Fibroblast of lung (primary cell): ENCODE measurements around the gene DPYSL3. TPM values are rescaled to one million over a fixed set of nuclear protein-coding genes. Genes with fewer than 3 reads are reported as not detected.
A peak's percentile ranks its signal among the peaks of the same experiment; 100 is the strongest.

Experiments used
- DNase-seq, 2 donors: peaks; one replicate each; pipeline versions ENCODE4 v3.0.0 to v3.0.0-alpha.2; 2010; ENCODE audit warnings: low read depth in 2 of 2
- H2AFZ ChIP-seq: 2 replicates; pipeline ENCODE4 v1.5.1; 2012; ENCODE audit warnings: low read length, control low read depth, inconsistent platforms
- H3K27ac ChIP-seq: 2 replicates; pipeline ENCODE4 v1.5.1; 2011; ENCODE audit warnings: low read length, control low read depth; ENCODE audit not compliant: insufficient read depth
- H3K27me3 ChIP-seq: 2 replicates; pipeline ENCODE4 v1.5.1; 2011; ENCODE audit warnings: mild to moderate bottlenecking, low read length; ENCODE audit not compliant: control insufficient read depth, insufficient read depth
- H3K36me3 ChIP-seq: 2 replicates; pipeline ENCODE4 v1.5.1; 2011; ENCODE audit warnings: low read length; ENCODE audit not compliant: control insufficient read depth, insufficient read depth
- H3K4me1 ChIP-seq: 2 replicates; pipeline ENCODE4 v1.5.1; 2011; ENCODE audit warnings: low read length; ENCODE audit not compliant: control insufficient read depth, insufficient read depth; ENCODE audit errors: extremely low read depth
- H3K4me2 ChIP-seq: 2 replicates; pipeline ENCODE4 v1.5.1; 2011; ENCODE audit warnings: low read length, control low read depth; ENCODE audit not compliant: insufficient read depth; ENCODE audit errors: extremely low read depth
- H3K4me3 ChIP-seq, 4 experiments: fragments of 200-600 bp in 1 of 4; sonication (generic) in 1 of 4; replicated peaks in 1 of 4; 2 replicates each; pipeline ENCODE4 v1.5.1; 2011 to 2016; ENCODE audit warnings: low read length in 4 of 4, low read depth in 3 of 4, mild to moderate bottlenecking in 3 of 4, control low read depth in 2 of 4, inconsistent platforms in 1 of 4, mixed read lengths in 1 of 4; ENCODE audit not compliant: insufficient read depth in 1 of 4; ENCODE audit errors: control extremely low read depth in 1 of 4
- H3K79me2 ChIP-seq: 2 replicates; pipeline ENCODE4 v1.5.1; 2012; ENCODE audit warnings: mild to moderate bottlenecking, low read length, inconsistent platforms; ENCODE audit not compliant: control insufficient read depth, insufficient read depth
- H3K9ac ChIP-seq: 2 replicates; pipeline ENCODE4 v1.5.1; 2011; ENCODE audit warnings: mild to moderate bottlenecking, low read length, control low read depth; ENCODE audit not compliant: insufficient read depth
- H3K9me3 ChIP-seq: 2 replicates; pipeline ENCODE4 v1.5.1; 2012; ENCODE audit warnings: low read depth, low read length; ENCODE audit not compliant: control insufficient read depth, insufficient read depth
- H4K20me1 ChIP-seq: 2 replicates; pipeline ENCODE4 v1.5.1; 2011; ENCODE audit warnings: low read length; ENCODE audit not compliant: control insufficient read depth, insufficient read depth; ENCODE audit errors: extremely low read depth
- EZH2 ChIP-seq: IDR thresholded peaks from 2 replicates; pipeline ENCODE4 v1.5.1; 2012; ENCODE audit warnings: low read length, control low read depth, mild to moderate bottlenecking; ENCODE audit errors: missing control alignments
- polyA plus RNA-seq, 2 donors: library from polyadenylated mRNA; depleted of rRNA in 1 of 2; stranded (reverse) in 1 of 2; unstranded in 1 of 2; fragments of >200 nt; gene quantifications; 2 replicates each; pipeline ENCODE4 v1.2.1, GENCODE V29; 2011 to 2012; ENCODE audit warnings: missing spikeins in 1 of 2
- total RNA-seq: library from RNA; depleted of rRNA; stranded (reverse); fragments of >200 nt; gene quantifications from 2 replicates; pipeline ENCODE4 v1.2.1, GENCODE V29; 2014
- TF ChIP-seq, protein P1 (sequence below), 2 donors: IDR thresholded peaks in 1 of 2; conservative IDR thresholded peaks in 1 of 2; 1 replicate in 1 of 2; 2 replicates in 1 of 2; pipeline ENCODE4 v1.5.1; 2011 to 2012; ENCODE audit warnings: low read length in 2 of 2, control low read depth in 1 of 2, inconsistent platforms in 1 of 2, low read depth in 1 of 2, mild to moderate bottlenecking in 1 of 2

The DPYSL3 gene
- total and polyA plus RNA-seq, 2 donors (not counting 1 experiment from before 2014, with no cell fraction given), result 52.4 to 206 TPM

DNA sequence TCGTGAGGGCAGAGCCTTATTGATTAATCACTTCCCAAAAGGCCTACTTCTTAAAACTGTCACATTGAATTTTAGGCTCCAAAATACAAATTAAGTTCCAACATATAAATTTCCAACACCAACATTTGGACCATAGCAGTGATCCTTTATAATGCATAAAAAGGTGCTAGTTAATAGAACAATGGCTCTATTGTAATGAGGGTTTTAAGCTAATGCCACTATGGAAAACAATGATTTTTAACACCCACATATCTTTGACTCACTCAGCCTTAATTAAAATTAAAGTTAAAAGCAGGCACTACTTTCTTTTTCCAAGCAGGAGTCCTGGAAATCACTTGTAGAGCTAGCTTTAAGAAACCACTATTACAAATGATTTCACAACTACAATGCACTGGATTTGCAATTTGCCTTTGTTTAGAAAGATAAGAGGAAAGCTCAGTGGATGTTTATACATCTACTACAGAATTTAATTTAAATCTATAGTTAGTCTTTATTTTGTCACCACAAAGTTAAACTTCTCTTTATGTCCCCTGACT lies 41.8 kb downstream of the DPYSL3 start:
- H3K4me3 ChIP-seq, result no peak overlapping the region

DNA sequence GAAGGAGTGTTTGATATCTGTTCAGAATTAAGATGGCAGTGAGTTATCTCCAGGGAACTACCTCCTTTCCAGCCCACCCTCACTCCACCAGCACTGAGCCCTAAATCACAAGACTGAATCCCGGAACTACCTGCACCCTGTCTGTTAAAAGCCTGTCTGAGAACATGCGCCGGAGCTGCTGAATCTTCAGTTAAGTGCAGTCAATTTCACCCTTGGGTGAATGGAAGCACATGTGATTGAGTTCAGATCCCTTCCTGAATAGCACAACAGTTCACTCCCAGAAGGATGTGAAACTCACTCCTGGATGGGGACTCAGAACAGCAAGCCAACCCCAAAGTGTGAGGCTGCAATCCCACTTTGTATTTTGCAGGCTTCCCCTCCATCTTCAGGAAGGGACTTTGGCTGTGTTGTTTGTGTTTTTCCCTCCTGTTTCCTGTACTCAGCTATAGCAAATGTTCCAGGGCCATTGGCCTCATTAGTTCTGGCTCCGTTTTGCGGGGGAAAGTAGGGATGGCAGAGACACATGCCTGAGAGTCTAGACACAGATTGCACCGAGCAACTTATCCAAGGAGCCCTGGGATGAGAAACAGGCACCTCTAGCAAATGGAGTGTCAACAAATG lies 43.4 kb downstream of the DPYSL3 start:
- H3K27me3 ChIP-seq, result no peaks in the 10 kb centered on the region
- TF ChIP-seq, protein P1, sequence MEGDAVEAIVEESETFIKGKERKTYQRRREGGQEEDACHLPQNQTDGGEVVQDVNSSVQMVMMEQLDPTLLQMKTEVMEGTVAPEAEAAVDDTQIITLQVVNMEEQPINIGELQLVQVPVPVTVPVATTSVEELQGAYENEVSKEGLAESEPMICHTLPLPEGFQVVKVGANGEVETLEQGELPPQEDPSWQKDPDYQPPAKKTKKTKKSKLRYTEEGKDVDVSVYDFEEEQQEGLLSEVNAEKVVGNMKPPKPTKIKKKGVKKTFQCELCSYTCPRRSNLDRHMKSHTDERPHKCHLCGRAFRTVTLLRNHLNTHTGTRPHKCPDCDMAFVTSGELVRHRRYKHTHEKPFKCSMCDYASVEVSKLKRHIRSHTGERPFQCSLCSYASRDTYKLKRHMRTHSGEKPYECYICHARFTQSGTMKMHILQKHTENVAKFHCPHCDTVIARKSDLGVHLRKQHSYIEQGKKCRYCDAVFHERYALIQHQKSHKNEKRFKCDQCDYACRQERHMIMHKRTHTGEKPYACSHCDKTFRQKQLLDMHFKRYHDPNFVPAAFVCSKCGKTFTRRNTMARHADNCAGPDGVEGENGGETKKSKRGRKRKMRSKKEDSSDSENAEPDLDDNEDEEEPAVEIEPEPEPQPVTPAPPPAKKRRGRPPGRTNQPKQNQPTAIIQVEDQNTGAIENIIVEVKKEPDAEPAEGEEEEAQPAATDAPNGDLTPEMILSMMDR (conservative IDR thresholded peaks at IDR 0.05 in 1 of 2, IDR thresholded peaks at IDR 0.05 in 1 of 2; ENCODE audit: low read depth in 1 of 2, low read length in 2 of 2), result no peak
- TF ChIP-seq EZH2, result no peak
- H3K4me1 ChIP-seq, result no peaks in the 10 kb centered on the region
- no peak overlapping the region for H3K9ac ChIP-seq
- H3K27ac ChIP-seq, result no peak overlapping the region
- H3K4me2 ChIP-seq, result no peak overlapping the region
- no peak overlapping the region for H3K4me3 ChIP-seq
- H2AFZ ChIP-seq, result no peak overlapping the region
- no peaks in the 10 kb centered on the region for H3K9me3 ChIP-seq
- peaks cover 15% of the 10 kb centered on the region for H3K79me2 ChIP-seq
- no peak for DNase-seq
- no peaks in the 10 kb centered on the region for H3K36me3 ChIP-seq
- H4K20me1 ChIP-seq, result no peaks in the 10 kb centered on the region

More for the DNA sequence above, 41.8 kb downstream of the DPYSL3 start:
- Histone ChIP-seq H2AFZ (no peak overlapping the region), H3K27me3 (no peaks in the 10 kb centered on the region), H4K20me1 (no peaks in the 10 kb centered on the region), H3K79me2 (peaks cover 9% of the 10 kb centered on the region), H3K36me3 (no peaks in the 10 kb centered on the region), H3K9ac (no peak overlapping the region), H3K9me3 (no peaks in the 10 kb centered on the region), H3K27ac (no peak overlapping the region), H3K4me1 (no peaks in the 10 kb centered on the region), H3K4me2 (no peak overlapping the region)
- peak in 1 of 2 donors; percentile 61 for DNase-seq
- no peak for TF ChIP-seq EZH2
- TF ChIP-seq, protein P1 (conservative IDR thresholded peaks at IDR 0.05 in 1 of 2, IDR thresholded peaks at IDR 0.05 in 1 of 2; ENCODE audit: low read depth in 1 of 2, low read length in 2 of 2), result no peak

DNA sequence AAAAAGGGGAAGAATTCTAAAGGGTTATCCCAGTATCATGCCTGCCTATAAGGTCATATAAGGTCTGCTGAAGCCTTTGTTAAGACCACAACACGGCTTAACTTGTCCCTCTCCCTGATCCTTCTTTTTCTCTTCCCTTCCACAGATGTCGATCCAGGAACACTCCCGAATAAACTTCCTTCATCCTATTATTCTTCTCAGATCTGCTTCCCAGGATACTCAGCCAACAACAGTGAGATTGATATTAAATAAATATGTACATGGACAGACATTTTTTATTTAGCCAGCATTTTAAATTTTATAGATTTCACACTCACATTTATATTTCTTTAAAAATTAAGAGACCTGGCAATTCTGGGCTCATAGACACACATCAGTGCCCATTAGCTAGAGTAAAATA lies 44.1 kb downstream of the DPYSL3 start:
- no peak overlapping the region for H2AFZ ChIP-seq
- no peaks in the 10 kb centered on the region for H3K36me3 ChIP-seq
- TF ChIP-seq, protein P1 (conservative IDR thresholded peaks at IDR 0.05 in 1 of 2, IDR thresholded peaks at IDR 0.05 in 1 of 2; ENCODE audit: low read depth in 1 of 2, low read length in 2 of 2), result no peak
- no peak for TF ChIP-seq EZH2
- no peak overlapping the region for H3K27ac ChIP-seq
- H3K4me3 ChIP-seq, result no peak overlapping the region
- H3K9me3 ChIP-seq, result no peaks in the 10 kb centered on the region
- H3K27me3 ChIP-seq, result no peaks in the 10 kb centered on the region
- H3K79me2 ChIP-seq, result peaks cover 16% of the 10 kb centered on the region
- DNase-seq, result no peak
- no peaks in the 10 kb centered on the region for H3K4me1 ChIP-seq
- H4K20me1 ChIP-seq, result no peaks in the 10 kb centered on the region
- no peak overlapping the region for H3K4me2 ChIP-seq
- no peak overlapping the region for H3K9ac ChIP-seq
